ENCODE measurements around the gene OASL.

- TF ChIP-seq SMC3 (conservative IDR thresholded peaks at IDR 0.05; ENCODE audit: insufficient read depth, low read depth, low read length) (no peak), FOXK2 (conservative IDR thresholded peaks at IDR 0.05 in 1 of 2, IDR thresholded peaks at IDR 0.05 in 1 of 2; ENCODE audit: low read depth in 2 of 2) (no peak), EP300 (IDR thresholded peaks at IDR 0.05; ENCODE audit: low read length) (no peak), NR3C1 (CRISPR knock-in tag; IDR thresholded peaks at IDR 0.05) (no peak), NR4A1 (CRISPR knock-in tag; IDR thresholded peaks at IDR 0.05) (no peak), NR4A1 (tag; IDR thresholded peaks at IDR 0.05) (no peak)
- TF ChIP-seq, protein P1, sequence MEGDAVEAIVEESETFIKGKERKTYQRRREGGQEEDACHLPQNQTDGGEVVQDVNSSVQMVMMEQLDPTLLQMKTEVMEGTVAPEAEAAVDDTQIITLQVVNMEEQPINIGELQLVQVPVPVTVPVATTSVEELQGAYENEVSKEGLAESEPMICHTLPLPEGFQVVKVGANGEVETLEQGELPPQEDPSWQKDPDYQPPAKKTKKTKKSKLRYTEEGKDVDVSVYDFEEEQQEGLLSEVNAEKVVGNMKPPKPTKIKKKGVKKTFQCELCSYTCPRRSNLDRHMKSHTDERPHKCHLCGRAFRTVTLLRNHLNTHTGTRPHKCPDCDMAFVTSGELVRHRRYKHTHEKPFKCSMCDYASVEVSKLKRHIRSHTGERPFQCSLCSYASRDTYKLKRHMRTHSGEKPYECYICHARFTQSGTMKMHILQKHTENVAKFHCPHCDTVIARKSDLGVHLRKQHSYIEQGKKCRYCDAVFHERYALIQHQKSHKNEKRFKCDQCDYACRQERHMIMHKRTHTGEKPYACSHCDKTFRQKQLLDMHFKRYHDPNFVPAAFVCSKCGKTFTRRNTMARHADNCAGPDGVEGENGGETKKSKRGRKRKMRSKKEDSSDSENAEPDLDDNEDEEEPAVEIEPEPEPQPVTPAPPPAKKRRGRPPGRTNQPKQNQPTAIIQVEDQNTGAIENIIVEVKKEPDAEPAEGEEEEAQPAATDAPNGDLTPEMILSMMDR (IDR thresholded peaks at IDR 0.05 in 2 of 3, conservative IDR thresholded peaks at IDR 0.05 in 1 of 3; ENCODE audit: insufficient read depth in 2 of 3, low read depth in 1 of 3, low read length in 3 of 3), result no peak
These were observed 38.5 kb downstream of the OASL start for GRCh38 chr12:121000530-121000929.
